Esophagus muscularis mucosa (tissue), 3 donors: ENCODE data around the gene ERAP2.

Experiments used
- EP300 ChIP-seq: sonication (generic); formaldehyde crosslinking; IDR thresholded peaks from one replicate; pipeline ENCODE4 v1.6.1; 2017; ENCODE audit warnings: antibody characterized with exemption
- TF ChIP-seq, protein P1 (sequence below), 3 experiments: fragments of 200-600 bp in 2 of 3; fragments of 450-650 bp in 1 of 3; sonication (generic) in 2 of 3; IDR thresholded peaks; one replicate each; pipeline ENCODE4 v1.5.1; 2017 to 2019; ENCODE audit warnings: antibody characterized with exemption in 3 of 3, mild to moderate bottlenecking in 2 of 3, moderate library complexity in 1 of 3

DNA sequence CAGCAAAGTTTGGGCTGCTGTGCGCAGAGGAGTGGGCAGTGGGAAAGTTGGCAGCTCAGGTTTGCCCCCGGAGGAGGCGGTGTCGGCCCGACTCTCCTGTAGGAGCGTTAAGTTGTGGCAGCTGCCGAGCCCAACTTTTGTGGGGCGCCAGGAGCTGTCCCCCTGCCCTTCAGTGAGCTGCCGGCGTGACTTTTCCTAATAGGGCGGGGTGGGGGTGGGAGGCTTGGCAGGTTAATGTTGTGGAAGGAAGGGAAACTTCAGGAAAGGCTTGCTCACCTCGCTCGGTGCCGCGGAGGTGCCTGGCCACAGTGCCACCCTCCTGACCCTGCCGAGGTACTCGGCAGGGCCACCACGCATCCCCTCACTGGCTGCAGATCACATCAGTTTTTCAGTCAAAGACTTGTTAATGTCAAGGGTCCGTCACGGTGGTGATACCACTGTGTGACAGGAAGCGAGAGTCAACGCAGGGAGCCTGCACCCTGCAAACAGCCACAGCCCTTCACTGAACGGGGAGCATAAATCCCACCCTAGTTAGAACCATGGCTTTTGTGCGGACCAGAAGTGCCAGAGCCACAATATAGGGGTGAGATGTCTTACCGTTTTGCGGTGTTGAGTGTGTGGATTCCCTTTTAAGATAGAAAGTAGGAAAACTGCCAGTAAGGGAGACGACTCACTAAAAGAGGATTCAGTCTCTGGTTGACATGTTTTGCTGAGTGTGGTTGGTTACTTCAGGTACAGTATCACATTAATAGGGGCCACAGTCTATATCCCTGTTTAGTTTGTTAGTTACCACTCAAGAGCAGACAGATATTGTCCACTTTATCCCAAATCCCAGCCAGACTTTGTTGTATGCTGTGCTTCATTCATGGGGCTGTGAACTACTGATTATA, 60.4 kb downstream of the ERAP2 start:
- TF ChIP-seq EP300 = no peak
- TF ChIP-seq, protein P1, sequence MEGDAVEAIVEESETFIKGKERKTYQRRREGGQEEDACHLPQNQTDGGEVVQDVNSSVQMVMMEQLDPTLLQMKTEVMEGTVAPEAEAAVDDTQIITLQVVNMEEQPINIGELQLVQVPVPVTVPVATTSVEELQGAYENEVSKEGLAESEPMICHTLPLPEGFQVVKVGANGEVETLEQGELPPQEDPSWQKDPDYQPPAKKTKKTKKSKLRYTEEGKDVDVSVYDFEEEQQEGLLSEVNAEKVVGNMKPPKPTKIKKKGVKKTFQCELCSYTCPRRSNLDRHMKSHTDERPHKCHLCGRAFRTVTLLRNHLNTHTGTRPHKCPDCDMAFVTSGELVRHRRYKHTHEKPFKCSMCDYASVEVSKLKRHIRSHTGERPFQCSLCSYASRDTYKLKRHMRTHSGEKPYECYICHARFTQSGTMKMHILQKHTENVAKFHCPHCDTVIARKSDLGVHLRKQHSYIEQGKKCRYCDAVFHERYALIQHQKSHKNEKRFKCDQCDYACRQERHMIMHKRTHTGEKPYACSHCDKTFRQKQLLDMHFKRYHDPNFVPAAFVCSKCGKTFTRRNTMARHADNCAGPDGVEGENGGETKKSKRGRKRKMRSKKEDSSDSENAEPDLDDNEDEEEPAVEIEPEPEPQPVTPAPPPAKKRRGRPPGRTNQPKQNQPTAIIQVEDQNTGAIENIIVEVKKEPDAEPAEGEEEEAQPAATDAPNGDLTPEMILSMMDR (IDR thresholded peaks at IDR 0.05) = no peak
